ENCODE data around the gene APCDD1L.

APCDD1L gene

DNA sequence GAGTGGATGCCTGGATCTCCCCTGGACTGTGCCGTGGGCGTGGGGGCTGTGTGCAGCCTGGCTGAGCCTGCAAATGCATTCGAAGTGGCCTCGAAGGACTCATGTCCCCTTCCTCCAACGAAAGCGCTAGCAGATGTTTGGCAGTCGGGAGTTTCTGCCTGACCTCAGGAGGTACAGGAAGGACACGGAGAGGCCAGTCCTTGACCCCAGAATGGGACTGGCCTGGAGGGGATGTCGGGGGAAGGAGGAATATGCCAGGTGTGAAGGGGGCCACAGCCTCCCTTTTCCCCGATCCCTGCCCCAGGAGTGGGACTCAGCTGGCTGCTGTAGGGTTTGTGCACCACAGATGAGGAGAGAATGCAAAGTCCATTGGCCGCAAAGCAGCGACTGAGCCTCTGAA is 45.6 kb downstream of the APCDD1L start:
- TF ChIP-seq, protein P1, sequence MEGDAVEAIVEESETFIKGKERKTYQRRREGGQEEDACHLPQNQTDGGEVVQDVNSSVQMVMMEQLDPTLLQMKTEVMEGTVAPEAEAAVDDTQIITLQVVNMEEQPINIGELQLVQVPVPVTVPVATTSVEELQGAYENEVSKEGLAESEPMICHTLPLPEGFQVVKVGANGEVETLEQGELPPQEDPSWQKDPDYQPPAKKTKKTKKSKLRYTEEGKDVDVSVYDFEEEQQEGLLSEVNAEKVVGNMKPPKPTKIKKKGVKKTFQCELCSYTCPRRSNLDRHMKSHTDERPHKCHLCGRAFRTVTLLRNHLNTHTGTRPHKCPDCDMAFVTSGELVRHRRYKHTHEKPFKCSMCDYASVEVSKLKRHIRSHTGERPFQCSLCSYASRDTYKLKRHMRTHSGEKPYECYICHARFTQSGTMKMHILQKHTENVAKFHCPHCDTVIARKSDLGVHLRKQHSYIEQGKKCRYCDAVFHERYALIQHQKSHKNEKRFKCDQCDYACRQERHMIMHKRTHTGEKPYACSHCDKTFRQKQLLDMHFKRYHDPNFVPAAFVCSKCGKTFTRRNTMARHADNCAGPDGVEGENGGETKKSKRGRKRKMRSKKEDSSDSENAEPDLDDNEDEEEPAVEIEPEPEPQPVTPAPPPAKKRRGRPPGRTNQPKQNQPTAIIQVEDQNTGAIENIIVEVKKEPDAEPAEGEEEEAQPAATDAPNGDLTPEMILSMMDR (IDR thresholded peaks at IDR 0.05; ENCODE audit: extremely low read depth, missing control alignments): no peak
- DNase-seq (ENCODE audit: low spot score): no peak

DNA sequence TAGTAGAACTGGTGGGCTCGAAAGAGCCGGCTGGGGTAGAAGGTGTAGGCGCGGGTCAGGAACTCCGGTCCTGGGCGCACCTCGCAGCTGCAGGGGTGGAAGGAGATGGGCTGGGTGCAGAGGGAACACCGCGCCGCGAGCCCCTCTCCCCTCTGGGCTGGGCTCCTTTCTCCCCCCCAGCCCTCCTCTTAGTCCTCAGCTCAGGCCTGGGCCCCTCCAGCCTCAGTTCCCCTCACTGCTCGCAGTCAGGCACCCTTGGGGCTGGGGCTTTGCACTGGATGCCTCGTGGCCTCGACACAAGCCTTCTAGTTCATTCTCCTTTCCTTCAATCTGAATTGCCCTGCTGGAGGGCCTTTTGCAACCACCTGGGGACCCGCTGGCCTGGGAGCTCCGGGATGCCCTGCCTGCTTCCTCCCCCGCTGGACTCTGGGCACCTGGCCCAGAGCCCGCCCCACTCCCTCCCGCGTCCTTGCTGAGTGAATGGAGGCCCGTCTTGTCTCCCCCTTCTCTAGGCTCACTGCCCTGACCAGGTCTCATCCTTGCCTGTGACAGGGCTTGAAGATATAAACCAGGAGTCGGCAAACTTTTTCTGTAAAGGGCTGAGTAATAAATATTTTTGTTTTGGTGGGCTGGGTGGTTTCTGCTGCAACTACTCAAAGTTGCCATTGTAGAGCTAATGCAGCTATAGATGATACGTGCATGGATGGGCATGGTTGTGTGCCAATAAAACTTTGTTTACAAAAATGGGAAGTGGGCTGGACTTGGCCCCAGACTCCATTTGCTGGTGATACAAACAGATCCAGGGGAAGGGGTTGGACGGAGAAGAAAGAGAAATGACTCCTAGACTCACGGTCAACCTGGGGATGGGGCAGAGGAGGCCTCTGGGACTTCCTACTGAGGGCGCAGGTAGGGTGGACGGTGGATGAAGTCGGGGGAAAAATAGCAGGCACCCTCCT is 47.3 kb downstream of the APCDD1L start:
- TF ChIP-seq, protein P1 (IDR thresholded peaks at IDR 0.05; ENCODE audit: extremely low read depth, missing control alignments): no peak
- no peak for DNase-seq (ENCODE audit: low spot score)

DNA sequence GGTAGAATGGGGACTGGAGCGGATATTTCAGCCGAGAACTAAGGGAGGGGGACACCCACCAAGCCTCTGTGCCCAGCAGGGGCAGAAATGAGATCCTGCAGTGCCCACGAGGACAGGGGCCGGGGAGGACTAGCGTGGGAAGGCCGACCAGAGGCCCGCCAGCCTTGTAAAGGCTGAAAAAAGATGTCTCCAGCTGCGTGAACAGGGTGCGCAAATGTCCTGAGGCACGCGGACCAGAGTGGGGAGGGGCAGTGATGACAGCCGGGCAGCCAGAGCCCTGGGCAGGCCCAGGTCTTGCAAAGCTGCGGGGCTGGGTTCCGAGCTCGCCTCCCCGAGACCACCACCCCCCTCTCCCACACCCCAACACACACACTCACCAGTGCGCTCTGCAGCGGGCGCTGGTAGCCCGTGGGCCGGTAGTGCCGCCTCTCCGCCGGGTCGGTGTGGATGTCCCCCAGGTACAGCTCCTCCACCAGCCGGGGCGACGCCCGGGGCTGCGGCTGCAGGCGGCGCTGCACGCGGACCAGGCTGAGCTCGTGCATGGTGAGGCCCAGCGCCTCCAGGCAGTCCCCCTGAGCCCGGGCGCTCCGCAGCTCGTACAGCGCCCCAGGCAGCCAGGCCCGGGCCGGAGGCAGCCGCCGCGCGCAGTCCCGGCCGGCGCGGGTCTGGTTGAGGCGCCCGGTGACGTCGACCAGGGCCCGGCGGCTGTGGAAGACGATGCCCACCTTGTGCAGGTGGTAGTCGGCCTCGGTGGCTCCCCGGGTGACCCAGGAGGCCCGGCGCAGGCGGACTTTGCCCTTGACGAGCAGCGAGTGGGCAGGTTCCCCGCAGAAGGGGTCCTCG is 48.2 kb downstream of the APCDD1L start:
- no peak for DNase-seq (ENCODE audit: low spot score)

DNA sequence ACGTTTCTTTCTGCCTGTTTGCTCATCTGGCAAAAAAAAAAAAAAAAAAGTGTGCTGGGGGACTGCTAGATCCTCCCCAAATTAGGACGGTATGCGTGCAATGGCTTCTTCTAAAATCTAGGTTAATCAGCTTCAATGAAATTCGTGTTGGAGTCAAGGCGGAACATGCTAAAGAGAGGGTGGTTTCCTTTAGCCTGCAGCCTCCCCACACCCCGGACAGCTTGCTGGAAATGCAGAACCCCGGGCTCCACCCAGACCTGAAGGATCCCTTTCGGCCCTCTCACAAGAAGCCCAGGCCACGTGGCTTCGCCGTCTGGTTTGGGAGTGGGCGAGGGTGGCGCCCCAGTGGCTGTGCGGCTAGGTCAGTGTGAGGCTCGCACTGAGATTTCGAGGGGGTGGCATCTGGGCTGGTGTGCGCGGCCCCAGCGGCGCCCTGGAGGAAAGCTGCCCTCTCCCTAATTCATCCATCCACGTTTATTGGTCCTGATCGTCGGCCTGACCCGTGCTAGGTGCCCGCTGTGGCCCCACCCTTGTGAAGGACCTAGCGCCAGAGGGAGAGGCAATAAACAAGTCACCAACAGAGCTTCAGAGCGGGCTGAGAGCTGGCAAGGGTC is 49.0 kb downstream of the APCDD1L start:
- TF ChIP-seq, protein P1 (IDR thresholded peaks at IDR 0.05; ENCODE audit: extremely low read depth, missing control alignments): no peak
- DNase-seq (ENCODE audit: low spot score): no peak

More for the DNA sequence above, 48.2 kb downstream of the APCDD1L start:
- TF ChIP-seq, protein P1 (IDR thresholded peaks at IDR 0.05; ENCODE audit: extremely low read depth, missing control alignments): no peak

DNA sequence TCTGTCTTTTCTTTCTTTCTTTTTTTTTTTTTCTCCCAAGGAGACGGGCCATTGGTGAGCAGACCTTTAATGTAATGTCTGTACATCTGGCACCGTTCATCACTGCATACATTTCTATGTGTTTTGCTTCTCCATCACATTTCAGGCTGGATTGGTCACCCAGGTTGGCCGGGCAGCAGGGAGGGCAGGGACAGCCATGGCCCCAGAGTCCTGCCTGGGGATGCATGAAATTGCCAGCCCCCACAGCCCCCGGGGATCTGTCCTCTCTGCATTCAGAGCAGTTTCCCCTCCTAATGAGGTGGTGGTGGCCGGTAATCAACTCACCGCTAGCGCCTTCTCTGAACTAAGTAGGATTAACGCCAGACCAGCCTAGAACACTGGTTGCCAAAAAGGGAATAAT is 50.4 kb downstream of the APCDD1L start:
- TF ChIP-seq, protein P1 (IDR thresholded peaks at IDR 0.05; ENCODE audit: extremely low read depth, missing control alignments): no peak
- no peak for DNase-seq (ENCODE audit: low spot score)

DNA sequence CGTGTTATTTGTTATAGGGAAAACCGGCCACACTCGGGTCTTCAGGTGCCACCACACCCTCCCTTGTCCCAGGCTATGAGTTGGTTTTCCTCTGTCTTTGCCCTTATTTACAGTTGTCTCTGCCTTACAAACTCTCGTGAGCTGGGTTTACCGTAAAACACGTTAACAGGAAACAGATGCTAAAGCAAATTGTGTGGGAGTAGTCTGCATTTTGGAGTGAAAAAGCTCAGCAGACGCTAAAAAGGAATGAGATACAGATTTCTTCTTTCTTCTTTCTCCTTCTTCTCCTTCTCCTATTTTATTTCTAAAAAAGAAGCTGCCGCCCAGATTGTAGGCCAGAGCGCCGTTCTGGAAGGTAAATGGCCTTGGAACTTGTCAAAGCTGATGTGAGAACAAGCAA is 51.9 kb downstream of the APCDD1L start:
- TF ChIP-seq, protein P1 (IDR thresholded peaks at IDR 0.05; ENCODE audit: extremely low read depth, missing control alignments): no peak
- no peak for DNase-seq (ENCODE audit: low spot score)

All from GM20000 (cell line).